GM21515 (cell line): ENCODE data around the gene CPM.
"Not testable (repeated sequence)": the region's sequence is repeated elsewhere in the genome, so short reads cannot be mapped to it uniquely, and the experiment has no call there.

Experiments
- ATAC-seq: cut with Tn5 transposase; IDR thresholded peaks from one replicate; pipeline ENCODE4 v1.9.1; 2021; ENCODE audit not compliant: unreplicated experiment

Gene CPM

DNA sequence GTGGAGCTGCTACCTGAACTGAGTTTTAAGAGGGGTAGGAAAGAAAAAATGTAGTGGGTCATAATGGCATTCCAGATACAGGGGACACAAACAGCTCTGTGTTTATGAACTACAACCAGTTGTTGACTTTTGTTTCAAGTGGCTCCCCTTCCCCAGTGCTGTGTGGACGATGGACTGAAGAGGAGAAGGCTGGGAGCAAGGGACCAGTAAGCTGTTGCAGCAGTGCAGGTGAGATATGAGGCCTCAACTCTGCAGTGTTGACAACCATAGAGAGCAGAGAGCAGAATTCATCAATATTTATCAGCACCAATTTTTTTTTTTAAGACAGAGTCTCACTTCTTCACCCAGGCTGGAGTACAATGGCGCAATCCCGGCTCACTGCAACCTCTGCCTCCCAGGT lies 78.4 kb downstream of the CPM start:
- no peak for ATAC-seq

DNA sequence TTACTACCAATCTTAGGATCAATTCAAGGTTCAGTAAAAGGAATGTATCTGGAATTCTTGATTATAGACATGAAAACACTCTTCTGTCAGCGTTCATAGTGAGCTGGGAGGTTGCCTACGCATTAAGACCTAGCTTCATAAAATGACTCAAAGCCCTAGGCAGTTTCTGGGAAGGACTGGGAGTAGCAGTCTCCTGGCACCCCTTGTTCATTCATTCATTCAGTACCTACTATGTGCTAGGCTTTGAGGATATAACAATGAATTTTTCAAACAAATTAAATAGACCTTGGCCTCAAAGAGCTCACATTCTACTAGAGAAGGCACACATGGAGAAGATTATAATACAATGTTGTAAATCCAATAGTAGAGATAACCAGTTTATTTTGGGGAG lies 78.9 kb downstream of the CPM start:
- no peak for ATAC-seq

DNA sequence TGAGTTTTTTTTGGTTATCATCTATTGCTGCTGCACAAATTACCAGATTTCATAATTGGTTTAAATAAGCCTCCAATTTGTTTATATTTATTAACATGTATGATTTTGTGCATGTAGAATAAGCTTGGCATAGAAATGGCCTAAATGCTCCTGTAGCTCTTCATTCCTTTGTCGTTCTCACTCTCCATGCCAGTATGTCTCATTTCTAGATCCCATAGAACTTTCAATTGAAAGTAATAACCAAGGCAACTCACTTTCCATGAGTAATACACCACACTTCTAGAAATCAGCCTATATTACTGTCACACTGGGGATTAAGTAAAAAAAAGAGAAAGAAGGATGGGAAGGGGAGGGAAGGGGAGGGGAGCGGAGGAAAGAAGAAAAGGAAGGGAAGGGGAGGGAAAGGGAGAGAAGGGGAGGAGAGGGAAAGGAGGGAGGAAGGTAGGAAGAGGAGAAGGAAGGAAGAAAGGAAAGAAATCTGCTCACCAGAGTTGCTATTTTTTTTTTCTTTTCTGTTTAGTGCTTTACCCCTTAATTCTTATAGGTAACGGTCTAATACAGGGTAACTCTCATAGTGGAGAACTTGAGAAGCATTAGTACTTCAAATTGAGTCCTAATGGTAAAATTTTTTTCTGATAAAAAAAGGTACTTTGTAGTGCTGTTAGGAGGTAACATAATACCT lies 79.4 kb downstream of the CPM start:
- ATAC-seq: no peak

DNA sequence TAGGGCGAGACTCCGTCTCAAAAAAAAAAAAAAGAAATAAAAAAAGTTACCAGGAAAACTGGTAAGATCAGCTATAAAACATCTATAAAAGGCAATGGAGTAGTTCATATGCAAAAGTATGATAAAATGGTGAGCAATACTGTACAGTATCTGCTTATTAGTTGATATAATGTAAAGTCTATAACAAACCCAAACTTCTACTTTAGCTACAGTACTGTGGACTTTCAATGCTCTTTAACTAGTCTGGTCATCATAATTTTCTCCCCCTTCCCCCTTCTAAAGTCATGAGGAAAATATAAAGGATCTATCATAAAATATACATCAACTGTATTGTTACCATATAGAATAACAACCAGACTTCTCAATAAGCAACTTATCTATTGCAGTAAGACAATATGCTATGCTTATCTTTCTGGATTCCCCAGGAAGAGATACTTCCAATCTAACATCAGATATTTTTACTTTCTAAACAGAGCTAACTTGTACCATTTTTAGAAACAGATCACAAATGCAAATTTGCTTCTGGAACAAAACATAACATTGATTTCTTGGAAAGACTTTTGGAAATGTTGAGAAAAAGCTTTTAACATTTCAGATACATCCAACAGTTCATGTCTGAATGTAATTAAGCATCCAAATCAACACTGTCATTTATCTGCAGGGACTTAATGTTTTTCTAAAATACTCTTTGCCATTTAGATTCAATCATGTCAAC lies 81.2 kb downstream of the CPM start:
- ATAC-seq: no peak

GRCh38 chr12:68850390-68850789 lies 82.6 kb downstream of the CPM start:
- no peak for ATAC-seq

DNA sequence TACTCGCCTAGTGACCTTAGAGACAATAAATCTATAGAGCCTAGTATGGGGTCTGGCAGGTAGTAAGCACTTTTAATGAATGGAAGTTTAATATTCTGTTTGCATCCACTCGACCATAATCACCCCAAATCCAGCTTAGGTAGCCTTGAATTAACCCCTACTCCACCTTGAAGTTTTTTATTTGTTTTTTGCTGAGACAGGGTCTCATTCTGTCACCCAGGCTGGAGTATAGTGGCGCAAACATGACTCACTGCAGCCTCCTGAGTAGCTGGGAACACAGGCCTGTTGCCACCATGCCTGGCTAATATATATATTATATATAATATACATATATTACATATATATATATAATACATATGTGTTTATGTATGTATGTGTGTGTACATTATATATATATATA lies 86.2 kb downstream of the CPM start:
- ATAC-seq: no peak

GRCh38 chr12:68844788-68845695 lies 87.9 kb downstream of the CPM start:
- ATAC-seq: no peak

GRCh38 chr12:68844318-68844745 lies 88.6 kb downstream of the CPM start:
- no peak for ATAC-seq

- ATAC-seq: no peak
Observed at GRCh38 chr12:68842784-68843567, 90.0 kb downstream of the CPM start.

DNA sequence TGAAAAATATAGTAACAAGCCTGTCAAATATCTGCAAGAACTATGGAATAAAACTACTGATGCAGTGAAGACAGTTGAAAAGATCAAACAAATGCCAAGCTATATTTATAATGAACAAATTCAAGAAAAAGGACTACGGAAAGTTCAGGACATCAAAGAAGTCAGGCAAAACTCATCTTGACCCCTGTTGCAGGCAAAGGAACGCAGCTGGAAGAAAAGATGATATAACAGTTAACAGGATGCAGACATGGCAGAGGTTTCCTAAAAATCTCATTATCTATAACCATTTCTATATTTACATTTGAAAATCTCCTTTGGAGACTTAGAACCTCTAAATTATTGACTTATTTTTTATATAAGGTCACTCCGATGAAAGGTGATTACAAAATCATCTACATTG lies 90.8 kb downstream of the CPM start:
- no peak for ATAC-seq

- no peak for ATAC-seq
Observed at GRCh38 chr12:68841717-68842116, 91.3 kb downstream of the CPM start.

DNA sequence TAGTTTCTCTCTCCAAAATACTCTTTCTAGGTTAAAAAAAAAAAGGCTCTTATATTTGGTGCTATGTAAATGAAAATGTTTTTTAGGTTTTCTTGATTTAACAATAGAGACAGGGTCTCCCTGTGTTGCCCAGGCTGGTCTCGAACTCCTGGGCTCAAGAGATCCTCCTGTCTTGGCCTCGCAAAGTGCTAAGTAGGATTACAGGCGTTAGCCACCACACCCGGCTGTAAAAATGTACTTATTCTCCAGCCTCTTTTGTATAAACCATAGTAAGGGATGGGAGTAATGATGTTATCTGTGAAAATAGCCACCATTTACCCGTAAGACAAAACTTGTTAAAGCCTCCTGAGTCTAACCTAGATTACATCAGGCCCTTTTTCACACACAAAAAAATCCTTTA lies 91.8 kb downstream of the CPM start:
- ATAC-seq: not testable (repeated sequence)

DNA sequence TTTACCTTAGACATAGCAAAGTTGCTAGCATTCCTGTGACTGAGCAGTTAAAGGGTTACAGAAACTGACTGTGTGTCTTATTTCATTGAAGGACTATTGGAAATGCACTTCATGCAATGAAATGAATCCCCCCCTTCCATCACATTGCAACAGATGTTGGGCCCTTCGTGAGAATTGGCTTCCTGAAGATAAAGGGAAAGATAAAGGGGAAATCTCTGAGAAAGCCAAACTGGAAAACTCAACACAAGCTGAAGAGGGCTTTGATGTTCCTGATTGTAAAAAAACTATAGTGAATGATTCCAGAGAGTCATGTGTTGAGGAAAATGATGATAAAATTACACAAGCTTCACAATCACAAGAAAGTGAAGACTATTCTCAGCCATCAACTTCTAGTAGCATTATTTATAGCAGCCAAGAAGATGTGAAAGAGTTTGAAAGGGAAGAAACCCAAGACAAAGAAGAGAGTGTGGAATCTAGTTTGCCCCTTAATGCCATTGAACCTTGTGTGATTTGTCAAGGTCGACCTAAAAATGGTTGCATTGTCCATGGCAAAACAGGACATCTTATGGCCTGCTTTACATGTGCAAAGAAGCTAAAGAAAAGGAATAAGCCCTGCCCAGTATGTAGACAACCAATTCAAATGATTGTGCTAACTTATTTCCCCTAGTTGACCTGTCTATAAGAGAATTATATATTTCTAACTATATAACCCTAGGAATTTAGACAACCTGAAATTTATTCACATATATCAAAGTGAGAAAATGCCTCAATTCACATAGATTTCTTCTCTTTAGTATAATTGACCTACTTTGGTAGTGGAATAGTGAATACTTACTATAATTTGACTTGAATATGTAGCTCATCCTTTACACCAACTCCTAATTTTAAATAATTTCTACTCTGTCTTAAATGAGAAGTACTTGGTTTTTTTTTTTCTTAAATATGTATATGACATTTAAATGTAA lies 93.5 kb downstream of the CPM start:
- ATAC-seq: no peak

DNA sequence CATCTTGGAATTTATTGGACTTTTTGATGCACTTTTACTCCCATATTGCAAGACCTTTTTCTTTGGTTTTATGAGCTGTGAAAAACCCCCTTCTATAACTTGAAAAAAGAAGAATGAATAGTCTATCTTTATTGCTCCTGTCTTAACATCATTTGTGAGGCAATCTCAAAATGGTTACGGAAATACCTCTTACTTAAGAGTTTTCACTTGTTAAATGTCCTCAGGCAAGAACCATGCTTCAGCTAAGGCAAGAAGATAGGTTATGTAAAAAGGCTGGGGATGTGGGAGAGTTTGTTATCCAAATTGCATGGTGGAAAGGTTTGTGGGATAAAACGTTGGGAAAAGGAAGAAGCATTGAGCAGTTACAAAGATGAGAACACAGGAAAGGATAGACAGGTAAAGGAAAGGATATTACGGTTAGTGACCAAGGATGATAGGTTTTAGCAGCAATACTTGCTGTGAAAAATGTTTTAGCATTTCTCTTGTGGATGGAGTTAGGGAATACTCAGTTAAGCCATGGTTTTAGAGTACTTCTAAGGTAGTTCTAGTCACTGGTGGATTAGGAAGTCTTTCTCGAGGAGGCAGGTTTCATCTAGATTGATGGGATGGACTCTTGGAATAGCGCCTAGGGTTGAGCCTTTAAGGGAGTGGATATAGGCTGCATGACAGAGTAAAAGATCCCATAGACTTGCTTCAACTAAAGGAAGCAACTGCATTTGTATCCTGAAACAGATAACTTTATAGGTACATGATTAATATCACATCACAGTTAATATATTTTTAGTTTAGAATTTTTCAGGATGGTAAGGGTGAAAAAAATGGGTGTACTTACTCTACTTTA lies 94.7 kb downstream of the CPM start:
- no peak for ATAC-seq

DNA sequence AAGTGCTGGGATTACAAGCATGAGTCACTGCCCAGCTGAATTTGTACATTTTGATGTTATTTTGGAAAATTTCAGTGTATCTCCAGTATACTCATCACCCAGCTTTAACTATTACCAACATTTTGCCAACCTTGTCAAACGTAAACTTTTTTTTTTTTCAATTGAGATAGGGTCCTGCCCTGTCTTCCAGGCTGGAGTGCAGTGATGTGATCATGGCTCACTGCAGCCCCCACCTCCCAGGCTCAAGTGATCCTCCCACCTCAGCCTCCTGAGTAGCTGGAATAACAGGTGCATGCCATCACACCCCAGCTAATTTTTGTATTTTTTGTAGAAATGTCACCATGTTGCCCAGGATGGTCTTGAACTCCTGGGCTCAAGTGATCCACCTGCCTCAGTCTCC lies 95.8 kb downstream of the CPM start:
- ATAC-seq: no peak

DNA sequence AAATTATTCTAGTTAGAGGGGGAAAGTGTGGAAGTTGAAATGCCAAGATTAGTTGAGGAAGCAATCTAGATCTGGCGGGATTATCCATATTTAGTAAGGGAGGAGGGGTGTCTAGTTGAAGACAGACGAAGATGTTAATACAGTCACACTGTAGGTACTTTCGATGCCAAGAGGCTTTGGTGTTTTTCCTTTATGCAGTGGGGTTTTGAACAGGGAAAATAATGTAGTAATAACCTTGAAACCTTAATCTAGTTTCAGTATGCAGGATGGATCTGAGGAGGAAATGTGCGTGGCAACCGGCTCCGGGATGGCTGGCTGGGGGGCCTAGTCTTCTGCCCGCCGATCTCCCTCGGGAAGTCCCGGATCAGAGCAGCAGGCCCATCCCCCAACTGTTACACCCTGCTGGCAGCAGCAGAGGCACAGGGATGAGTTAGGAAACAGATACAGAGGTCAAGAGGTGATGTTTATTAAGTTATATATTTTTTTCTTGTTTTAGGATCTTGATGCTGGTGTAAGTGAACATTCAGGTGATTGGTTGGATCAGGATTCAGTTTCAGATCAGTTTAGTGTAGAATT lies 97.5 kb downstream of the CPM start:
- no peak for ATAC-seq

DNA sequence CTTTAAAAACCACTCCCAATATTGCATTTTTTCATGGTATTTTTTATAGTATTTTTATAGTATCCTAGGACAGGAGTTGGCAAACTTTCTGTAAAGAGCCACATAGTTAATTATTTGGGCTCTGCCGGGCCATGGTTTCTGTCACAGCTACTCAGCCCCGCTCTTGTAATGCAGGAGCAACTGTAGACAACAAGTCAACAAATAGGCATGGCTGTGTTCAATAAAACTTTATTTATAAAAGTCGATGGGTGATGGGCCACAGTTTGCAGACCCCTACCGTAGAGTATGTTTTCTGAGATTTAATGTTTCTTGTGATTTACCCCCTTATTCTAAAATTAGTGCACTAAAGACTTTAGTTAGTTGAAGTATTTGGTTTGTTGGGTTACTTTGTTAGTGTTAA lies 99.5 kb downstream of the CPM start:
- no peak for ATAC-seq

DNA sequence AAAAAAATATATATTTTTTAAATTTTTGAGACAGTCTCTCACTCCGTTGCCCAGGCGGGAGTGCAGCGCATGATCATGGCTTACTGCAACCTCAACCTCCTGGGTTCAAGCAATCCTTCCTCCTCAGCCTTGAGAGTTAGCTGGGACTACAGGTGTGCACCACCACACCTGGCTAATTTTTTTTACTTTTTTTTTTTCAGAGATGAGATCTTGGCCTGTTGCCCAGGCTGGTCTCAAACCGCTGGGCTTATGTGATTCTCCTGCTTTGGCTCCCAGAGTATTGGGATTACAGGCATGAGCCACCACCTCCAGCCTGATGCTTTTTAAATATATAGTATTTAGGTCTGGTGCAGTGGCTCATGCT lies 100.5 kb downstream of the CPM start:
- no peak for ATAC-seq
